ENCODE results near the gene CLDN18.

Gene CLDN18

DNA sequence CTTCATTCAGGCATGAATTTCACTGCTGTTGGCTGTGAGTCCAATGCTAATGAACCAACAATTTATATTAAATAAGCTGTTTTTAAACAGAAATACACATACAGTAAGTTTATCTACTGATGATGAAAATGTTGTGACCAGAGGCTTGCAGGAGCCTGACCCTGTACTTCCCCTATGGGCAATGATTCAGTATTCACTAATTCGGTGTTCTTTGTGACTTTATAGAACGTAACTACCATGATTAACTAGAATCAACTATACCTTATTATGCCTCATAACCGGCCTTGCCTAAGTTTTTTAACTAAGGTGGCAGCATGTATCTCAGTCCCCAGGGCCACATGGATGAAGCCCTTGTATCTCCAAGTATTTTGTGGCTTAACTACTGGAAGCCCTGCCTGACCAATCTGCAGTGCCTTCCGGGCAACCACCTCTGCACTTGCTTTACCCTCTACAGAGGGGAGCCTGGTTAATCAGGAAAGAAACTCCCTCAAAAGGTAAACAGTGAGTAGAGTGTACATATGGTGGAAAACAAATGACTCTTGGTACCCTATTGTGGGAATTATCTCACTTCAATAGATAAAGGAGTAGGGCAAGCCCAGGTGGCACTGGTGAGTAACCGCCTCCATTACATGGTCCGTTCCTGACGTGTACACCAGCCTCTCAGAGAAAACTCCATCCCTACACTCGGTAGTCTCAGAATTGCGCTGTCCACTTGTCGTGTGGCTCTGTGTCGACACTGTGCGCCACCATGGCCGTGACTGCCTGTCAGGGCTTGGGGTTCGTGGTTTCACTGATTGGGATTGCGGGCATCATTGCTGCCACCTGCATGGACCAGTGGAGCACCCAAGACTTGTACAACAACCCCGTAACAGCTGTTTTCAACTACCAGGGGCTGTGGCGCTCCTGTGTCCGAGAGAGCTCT, 11.6 kb upstream of the CLDN18 start:
- no peaks in the 10 kb centered on the region for H3K4me1 ChIP-seq (ENCODE audit: insufficient read depth, low read length)
- H3K9ac ChIP-seq (ENCODE audit: low read length): no peak overlapping the region
- H3K36me3 ChIP-seq (ENCODE audit: insufficient read depth, low read length): no peaks in the 10 kb centered on the region
- H3K4me3 ChIP-seq (ENCODE audit: low read depth in 1 of 2, low read length in 2 of 2): no peak overlapping the region
- H3K9me3 ChIP-seq (ENCODE audit: low read length): no peaks in the 10 kb centered on the region
- no peaks in the 10 kb centered on the region for H3K27me3 ChIP-seq (ENCODE audit: control insufficient read depth in 1 of 2, insufficient read depth in 2 of 2, low read length in 2 of 2)
- H3K27ac ChIP-seq (ENCODE audit: low read depth, low read length): no peak overlapping the region

DNA sequence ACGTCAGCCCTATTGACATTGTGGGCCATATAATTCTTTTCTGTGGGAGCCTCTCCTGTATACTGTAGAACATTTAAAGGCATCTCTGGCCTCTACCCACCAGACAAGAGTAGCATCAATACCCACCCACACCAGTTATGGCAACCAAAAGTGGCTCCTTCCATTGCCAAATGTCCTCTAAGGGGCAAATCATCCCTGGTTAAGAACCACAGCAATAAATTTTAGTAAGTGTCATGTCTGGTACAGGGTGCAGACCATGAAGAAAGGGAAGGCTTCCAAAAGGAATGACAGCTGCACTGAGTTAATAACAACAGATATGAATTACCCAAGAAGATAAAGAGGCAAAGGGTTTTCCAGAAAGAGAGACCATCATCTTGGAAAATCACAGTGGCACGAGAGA, 6.9 kb upstream of the CLDN18 start:
- Histone ChIP-seq H3K36me3 (ENCODE audit: insufficient read depth, low read length) (no peaks in the 10 kb centered on the region), H3K4me1 (ENCODE audit: insufficient read depth, low read length) (no peaks in the 10 kb centered on the region), H3K9me3 (ENCODE audit: low read length) (no peaks in the 10 kb centered on the region), H3K9ac (ENCODE audit: low read length) (no peak overlapping the region), H3K27me3 (ENCODE audit: control insufficient read depth in 1 of 2, insufficient read depth in 2 of 2, low read length in 2 of 2) (no peaks in the 10 kb centered on the region), H3K4me3 (ENCODE audit: low read depth in 1 of 2, low read length in 2 of 2) (no peak overlapping the region), H3K27ac (ENCODE audit: low read depth, low read length) (no peak overlapping the region)

DNA sequence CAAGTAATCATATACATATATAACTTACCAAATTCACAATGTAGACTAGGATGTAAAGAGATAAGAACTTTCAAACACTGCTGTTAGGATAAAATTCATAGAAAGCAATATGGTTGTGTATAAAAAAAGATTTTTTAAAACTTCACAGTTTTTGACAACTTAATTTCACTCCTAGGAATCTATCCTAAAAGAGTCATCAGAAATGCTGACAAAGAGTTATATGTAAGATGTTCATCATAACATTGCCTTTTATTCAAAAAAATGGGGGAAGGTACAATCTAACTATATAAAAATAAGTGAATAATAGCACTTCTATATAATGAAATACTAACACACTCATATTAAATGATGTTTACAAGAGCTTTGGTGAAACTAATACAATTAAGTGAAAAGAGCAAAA, 4.3 kb upstream of the CLDN18 start:
- Histone ChIP-seq H3K4me1 (ENCODE audit: insufficient read depth, low read length) (no peaks in the 10 kb centered on the region), H3K4me3 (ENCODE audit: low read depth in 1 of 2, low read length in 2 of 2) (no peak overlapping the region), H3K36me3 (ENCODE audit: insufficient read depth, low read length) (no peaks in the 10 kb centered on the region), H3K9me3 (ENCODE audit: low read length) (no peaks in the 10 kb centered on the region), H3K9ac (ENCODE audit: low read length) (no peak overlapping the region), H3K27ac (ENCODE audit: low read depth, low read length) (no peak overlapping the region), H3K27me3 (ENCODE audit: control insufficient read depth in 1 of 2, insufficient read depth in 2 of 2, low read length in 2 of 2) (no peaks in the 10 kb centered on the region)

DNA sequence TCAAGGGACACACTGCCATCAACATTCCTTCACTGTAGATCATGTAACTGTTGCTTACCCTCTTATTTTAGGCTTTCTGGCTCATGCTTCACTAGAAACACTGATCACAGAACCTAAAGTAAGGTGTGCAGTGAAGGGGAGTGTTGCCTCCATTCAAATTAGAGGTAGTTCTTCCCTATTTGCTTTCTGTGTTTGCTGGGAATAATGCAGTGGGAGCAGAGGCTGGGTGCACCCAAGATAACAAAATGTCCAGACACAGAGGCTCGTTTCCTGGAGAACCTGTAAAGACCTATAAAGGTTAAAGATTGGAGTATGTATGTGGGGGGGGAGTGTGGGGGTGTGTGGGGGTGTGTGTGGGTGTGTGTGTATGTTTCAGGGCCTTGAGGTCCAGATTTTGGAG, 2.1 kb upstream of the CLDN18 start:
- H3K4me3 ChIP-seq (ENCODE audit: low read depth in 1 of 2, low read length in 2 of 2): no peak overlapping the region
- H3K4me1 ChIP-seq (ENCODE audit: insufficient read depth, low read length): no peaks in the 10 kb centered on the region
- no peak overlapping the region for H3K27ac ChIP-seq (ENCODE audit: low read depth, low read length)
- no peaks in the 10 kb centered on the region for H3K36me3 ChIP-seq (ENCODE audit: insufficient read depth, low read length)
- H3K9ac ChIP-seq (ENCODE audit: low read length): no peak overlapping the region
- no peaks in the 10 kb centered on the region for H3K9me3 ChIP-seq (ENCODE audit: low read length)
- no peaks in the 10 kb centered on the region for H3K27me3 ChIP-seq (ENCODE audit: control insufficient read depth in 1 of 2, insufficient read depth in 2 of 2, low read length in 2 of 2)

DNA sequence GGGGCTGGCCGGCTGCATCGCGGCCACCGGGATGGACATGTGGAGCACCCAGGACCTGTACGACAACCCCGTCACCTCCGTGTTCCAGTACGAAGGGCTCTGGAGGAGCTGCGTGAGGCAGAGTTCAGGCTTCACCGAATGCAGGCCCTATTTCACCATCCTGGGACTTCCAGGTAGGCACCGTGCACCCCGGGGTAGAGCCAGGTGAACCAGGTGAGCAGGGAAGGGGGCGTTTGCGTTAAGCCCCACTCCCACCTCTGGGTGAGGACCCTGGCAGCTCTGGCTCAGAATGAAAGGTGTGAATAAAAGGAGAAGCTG, 267 bp downstream of the CLDN18 start:
- no peaks in the 10 kb centered on the region for H3K9me3 ChIP-seq (ENCODE audit: low read length)
- no peak overlapping the region for H3K9ac ChIP-seq (ENCODE audit: low read length)
- no peaks in the 10 kb centered on the region for H3K27me3 ChIP-seq (ENCODE audit: control insufficient read depth in 1 of 2, insufficient read depth in 2 of 2, low read length in 2 of 2)
- no peaks in the 10 kb centered on the region for H3K36me3 ChIP-seq (ENCODE audit: insufficient read depth, low read length)
- H3K27ac ChIP-seq (ENCODE audit: low read depth, low read length): no peak overlapping the region
- no peaks in the 10 kb centered on the region for H3K4me1 ChIP-seq (ENCODE audit: insufficient read depth, low read length)
- H3K4me3 ChIP-seq (ENCODE audit: low read depth in 1 of 2, low read length in 2 of 2): no peak overlapping the region

DNA sequence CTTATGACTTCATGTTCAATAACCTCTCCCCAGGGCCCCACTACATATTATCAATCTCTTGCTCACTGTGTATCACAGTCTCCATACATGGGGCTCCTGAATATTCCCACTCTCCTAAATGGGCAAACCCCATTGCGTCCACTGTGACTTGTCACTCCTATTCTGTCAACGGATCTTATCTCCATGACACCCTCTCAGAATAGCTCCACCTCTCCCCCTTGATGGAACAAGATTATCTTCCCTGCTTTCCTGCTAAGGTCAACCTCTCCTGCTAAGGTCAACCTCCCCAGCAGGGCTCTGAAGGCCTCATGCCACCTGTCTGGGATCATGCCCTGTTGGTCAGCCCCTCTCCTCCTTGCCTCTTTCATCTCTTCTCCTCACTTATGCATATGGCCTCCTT, 1.8 kb downstream of the CLDN18 start:
- H3K4me1 ChIP-seq (ENCODE audit: insufficient read depth, low read length): no peaks in the 10 kb centered on the region
- H3K36me3 ChIP-seq (ENCODE audit: insufficient read depth, low read length): no peaks in the 10 kb centered on the region
- no peak overlapping the region for H3K4me3 ChIP-seq (ENCODE audit: low read depth in 1 of 2, low read length in 2 of 2)
- no peak overlapping the region for H3K27ac ChIP-seq (ENCODE audit: low read depth, low read length)
- no peak overlapping the region for H3K9ac ChIP-seq (ENCODE audit: low read length)
- H3K9me3 ChIP-seq (ENCODE audit: low read length): no peaks in the 10 kb centered on the region
- no peaks in the 10 kb centered on the region for H3K27me3 ChIP-seq (ENCODE audit: control insufficient read depth in 1 of 2, insufficient read depth in 2 of 2, low read length in 2 of 2)

DNA sequence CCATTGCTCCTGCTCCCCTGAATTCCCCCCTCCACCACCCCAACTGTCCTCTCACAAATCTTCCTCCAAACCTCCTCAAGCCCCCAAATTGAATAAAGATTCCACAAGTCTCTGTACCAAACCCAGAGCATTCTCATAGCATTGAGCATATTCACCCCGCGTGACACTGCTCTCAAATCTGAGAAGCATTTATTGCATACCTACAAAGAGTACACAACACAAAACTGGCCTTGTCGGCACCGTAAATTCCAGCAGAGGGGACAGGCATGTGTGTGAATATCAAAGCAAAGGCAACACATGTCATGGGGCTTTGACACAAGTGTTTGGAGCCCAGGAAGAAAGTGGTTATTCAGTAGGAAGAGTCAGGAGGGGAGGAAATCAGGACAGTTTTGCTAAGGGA, 2.6 kb downstream of the CLDN18 start:
- Histone ChIP-seq H3K9ac (ENCODE audit: low read length) (no peak overlapping the region), H3K9me3 (ENCODE audit: low read length) (no peaks in the 10 kb centered on the region), H3K27me3 (ENCODE audit: control insufficient read depth in 1 of 2, insufficient read depth in 2 of 2, low read length in 2 of 2) (no peaks in the 10 kb centered on the region), H3K4me3 (ENCODE audit: low read depth in 1 of 2, low read length in 2 of 2) (no peak overlapping the region), H3K36me3 (ENCODE audit: insufficient read depth, low read length) (no peaks in the 10 kb centered on the region), H3K4me1 (ENCODE audit: insufficient read depth, low read length) (no peaks in the 10 kb centered on the region), H3K27ac (ENCODE audit: low read depth, low read length) (no peak overlapping the region)

DNA sequence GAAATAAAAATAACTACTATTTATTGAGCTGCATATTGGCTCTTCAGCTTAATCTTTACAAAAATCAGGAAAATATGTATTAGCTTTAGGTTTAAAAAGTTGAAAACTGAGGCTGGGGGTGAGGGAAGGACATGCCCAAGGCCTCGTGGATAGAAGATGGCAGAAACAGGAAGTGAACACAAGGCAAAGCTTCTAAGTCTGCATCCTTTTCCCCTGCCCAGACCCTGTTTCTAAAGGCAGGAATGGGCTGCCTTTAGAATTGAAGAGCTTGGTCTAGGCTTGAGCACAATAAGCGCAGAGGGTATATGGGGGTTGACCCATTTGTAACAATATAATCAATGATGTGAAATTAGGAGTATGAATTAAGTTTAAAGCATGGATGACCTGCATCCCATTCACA, 6.1 kb downstream of the CLDN18 start:
- Histone ChIP-seq H3K9me3 (ENCODE audit: low read length) (no peaks in the 10 kb centered on the region), H3K36me3 (ENCODE audit: insufficient read depth, low read length) (no peaks in the 10 kb centered on the region), H3K4me3 (ENCODE audit: low read depth in 1 of 2, low read length in 2 of 2) (no peak overlapping the region), H3K27me3 (ENCODE audit: control insufficient read depth in 1 of 2, insufficient read depth in 2 of 2, low read length in 2 of 2) (no peaks in the 10 kb centered on the region), H3K27ac (ENCODE audit: low read depth, low read length) (no peak overlapping the region), H3K9ac (ENCODE audit: low read length) (no peak overlapping the region), H3K4me1 (ENCODE audit: insufficient read depth, low read length) (no peaks in the 10 kb centered on the region)

DNA sequence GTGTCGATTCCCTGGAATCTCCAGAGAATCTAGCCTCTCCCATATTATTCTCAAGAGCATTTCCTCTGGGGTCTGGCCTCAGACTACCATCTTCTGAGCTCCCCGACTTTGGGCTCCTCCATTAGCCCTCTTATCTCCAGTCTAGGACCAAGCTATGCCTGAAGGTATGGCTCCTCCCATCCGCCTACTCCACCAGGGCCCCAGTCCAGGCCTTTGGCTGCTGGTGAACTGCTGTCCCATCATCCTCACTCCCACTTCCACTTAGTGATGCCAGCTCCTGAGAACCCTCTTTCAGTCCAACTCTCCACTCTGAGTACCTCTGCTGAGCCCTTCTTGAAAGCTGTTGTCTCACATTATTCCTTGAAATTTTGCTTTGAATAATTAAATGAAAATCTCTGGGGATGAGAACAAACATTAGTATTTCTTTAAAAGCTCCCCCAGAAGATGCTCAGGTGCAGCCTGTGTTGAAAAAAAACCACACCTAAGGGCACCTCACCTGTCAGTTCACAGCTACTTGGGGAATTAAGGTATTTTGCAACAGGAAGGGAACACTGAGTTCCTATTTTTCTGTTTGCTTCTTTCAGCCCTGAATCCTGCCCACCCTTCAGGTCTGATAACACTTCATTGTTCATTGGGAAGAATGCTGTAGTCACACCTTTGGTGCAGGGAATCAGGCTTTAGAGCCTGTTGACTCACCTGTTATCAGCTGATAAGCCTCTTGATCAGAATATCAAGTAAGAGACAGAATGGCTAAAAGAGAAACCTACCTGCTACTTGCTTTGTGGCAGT, 9.5 kb downstream of the CLDN18 start:
- H3K36me3 ChIP-seq (ENCODE audit: insufficient read depth, low read length): no peaks in the 10 kb centered on the region
- H3K27me3 ChIP-seq (ENCODE audit: control insufficient read depth in 1 of 2, insufficient read depth in 2 of 2, low read length in 2 of 2): no peaks in the 10 kb centered on the region
- H3K4me1 ChIP-seq (ENCODE audit: insufficient read depth, low read length): no peaks in the 10 kb centered on the region
- H3K9me3 ChIP-seq (ENCODE audit: low read length): no peaks in the 10 kb centered on the region
- no peak overlapping the region for H3K4me3 ChIP-seq (ENCODE audit: low read depth in 1 of 2, low read length in 2 of 2)
- H3K9ac ChIP-seq (ENCODE audit: low read length): no peak overlapping the region
- H3K27ac ChIP-seq (ENCODE audit: low read depth, low read length): no peak overlapping the region

DNA sequence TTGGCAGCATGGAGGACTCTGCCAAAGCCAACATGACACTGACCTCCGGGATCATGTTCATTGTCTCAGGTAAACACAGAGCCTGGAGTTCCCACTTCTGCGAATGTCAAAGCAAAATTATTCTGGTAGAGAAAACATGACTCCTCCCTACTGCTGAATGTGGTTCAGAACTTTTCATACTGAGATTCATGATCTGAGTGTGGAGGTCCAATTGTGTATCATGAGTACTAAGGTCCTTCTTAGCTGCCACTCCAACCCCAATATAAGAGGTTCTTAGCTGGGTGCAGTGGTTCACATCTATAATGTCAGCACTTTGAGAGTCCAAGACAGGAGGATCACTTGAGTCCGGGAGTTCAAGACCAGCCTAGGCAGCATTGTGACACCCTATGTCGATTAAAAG, 13.8 kb downstream of the CLDN18 start:
- Histone ChIP-seq H3K36me3 (ENCODE audit: insufficient read depth, low read length) (peaks cover 5% of the 10 kb centered on the region), H3K4me1 (ENCODE audit: insufficient read depth, low read length) (no peaks in the 10 kb centered on the region), H3K27me3 (ENCODE audit: control insufficient read depth in 1 of 2, insufficient read depth in 2 of 2, low read length in 2 of 2) (no peaks in the 10 kb centered on the region), H3K27ac (ENCODE audit: low read depth, low read length) (no peak overlapping the region), H3K9ac (ENCODE audit: low read length) (no peak overlapping the region), H3K4me3 (ENCODE audit: low read depth in 1 of 2, low read length in 2 of 2) (no peak overlapping the region), H3K9me3 (ENCODE audit: low read length) (no peaks in the 10 kb centered on the region)

DNA sequence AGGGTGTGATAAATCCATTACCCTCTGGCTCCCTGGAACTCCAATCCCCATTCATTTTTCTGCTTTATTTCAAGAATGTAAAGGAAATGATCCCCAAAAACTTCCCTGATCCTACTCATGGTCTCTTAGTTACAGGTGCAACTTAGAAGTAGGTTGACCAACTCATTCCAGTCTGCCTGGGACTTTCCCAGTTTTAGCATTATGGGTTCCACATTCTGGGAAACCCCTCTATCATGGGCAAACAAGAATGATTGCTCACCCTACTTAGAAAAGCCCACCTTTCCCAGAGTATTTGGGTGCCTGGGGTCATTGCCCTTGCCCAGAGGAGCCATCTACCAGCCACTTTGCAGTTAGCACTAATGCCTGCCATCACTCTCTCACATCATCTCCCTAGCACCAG, 15.6 kb downstream of the CLDN18 start:
- Histone ChIP-seq H3K27me3 (ENCODE audit: control insufficient read depth in 1 of 2, insufficient read depth in 2 of 2, low read length in 2 of 2) (no peaks in the 10 kb centered on the region), H3K9me3 (ENCODE audit: low read length) (no peaks in the 10 kb centered on the region), H3K9ac (ENCODE audit: low read length) (no peak overlapping the region), H3K36me3 (ENCODE audit: insufficient read depth, low read length) (peaks cover 11% of the 10 kb centered on the region), H3K4me3 (ENCODE audit: low read depth in 1 of 2, low read length in 2 of 2) (no peak overlapping the region), H3K4me1 (ENCODE audit: insufficient read depth, low read length) (no peaks in the 10 kb centered on the region), H3K27ac (ENCODE audit: low read depth, low read length) (no peak overlapping the region)

DNA sequence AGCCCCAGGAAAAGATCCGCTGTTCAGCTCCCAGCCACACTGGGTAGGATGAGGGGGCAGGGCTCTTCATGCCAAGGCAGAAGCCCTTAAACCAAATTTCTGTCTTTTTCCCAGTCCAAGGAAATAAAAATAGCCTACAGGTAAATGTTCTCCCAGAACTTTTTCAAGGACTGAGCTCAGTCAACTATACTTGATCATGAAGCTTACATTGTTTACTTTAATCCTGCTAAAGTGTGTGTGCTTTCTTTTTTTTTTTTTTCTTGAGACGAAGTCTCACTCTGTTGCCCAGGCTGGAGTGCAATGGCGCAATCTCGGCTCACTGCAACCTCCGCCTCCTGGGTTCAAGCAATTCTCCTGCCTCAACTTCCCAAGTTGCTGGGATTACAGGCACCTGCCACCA, 17.9 kb downstream of the CLDN18 start:
- Histone ChIP-seq H3K36me3 (ENCODE audit: insufficient read depth, low read length) (peaks cover 17% of the 10 kb centered on the region), H3K9me3 (ENCODE audit: low read length) (no peaks in the 10 kb centered on the region), H3K9ac (ENCODE audit: low read length) (no peak overlapping the region), H3K4me1 (ENCODE audit: insufficient read depth, low read length) (no peaks in the 10 kb centered on the region), H3K27me3 (ENCODE audit: control insufficient read depth in 1 of 2, insufficient read depth in 2 of 2, low read length in 2 of 2) (no peaks in the 10 kb centered on the region), H3K27ac (ENCODE audit: low read depth, low read length) (no peak overlapping the region), H3K4me3 (ENCODE audit: low read depth in 1 of 2, low read length in 2 of 2) (no peak overlapping the region)
